ENCODE results near the gene CD226.
A peak's percentile ranks its signal among the peaks of the same experiment; 100 is the strongest.
"Not testable (repeated sequence)": the region's sequence is repeated elsewhere in the genome, so short reads cannot be mapped to it uniquely, and the experiment has no call there.

Gene CD226

DNA sequence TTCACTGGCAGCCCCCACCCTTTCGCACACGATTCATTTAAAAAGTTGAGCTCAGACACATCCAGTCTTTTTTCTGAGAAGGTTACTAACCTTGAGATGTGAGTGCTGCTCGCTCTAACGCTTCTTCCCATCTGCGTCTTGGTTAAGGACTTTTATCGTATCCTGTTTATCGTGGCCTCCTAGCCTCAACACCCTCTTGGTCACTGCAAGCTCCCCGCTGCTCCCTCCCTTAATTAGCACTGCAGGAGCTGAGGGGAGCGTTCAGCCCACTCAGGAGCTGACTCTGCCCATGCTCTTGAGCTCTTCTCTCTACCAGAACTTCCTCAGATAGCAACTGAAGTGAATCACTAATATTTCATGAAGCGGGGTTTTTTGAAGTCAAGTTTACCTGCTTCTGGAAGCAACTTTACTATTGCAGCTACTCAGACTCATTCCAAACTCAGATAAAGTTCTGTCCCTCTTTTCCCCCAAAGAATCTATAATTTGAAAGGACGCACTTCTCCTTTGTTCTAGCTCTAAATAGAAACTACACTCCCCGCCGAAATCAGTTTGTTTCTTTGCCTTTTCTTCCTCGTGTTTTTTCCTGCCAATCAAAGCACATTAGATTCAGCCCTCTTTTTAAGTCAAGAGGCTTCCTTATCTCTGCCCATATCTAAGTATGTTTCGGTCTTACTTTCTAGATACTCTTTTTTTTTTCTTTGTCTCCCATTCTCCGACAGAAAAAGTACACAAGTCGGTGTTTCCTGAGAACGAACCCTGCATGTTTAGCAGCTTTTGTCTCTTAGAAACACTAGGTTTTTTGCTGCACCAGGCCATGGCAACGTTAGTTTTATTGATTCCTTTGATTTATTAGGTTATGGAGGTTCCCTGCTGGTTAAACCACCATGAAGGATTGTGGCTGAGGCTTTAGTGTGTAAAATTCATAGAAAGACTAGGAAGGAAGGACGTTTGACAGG lies 9.3 kb upstream of the CD226 start:
- no peak for DNase-seq (ENCODE audit: low read depth in 2 of 2)

- no peak for DNase-seq (ENCODE audit: low read depth in 2 of 2)
Observed at GRCh38 chr18:69956057-69956456, 8.4 kb upstream of the CD226 start.

GRCh38 chr18:69954719-69955480 lies 7.2 kb upstream of the CD226 start:
- DNase-seq (ENCODE audit: low read depth in 2 of 2): no peak

DNA sequence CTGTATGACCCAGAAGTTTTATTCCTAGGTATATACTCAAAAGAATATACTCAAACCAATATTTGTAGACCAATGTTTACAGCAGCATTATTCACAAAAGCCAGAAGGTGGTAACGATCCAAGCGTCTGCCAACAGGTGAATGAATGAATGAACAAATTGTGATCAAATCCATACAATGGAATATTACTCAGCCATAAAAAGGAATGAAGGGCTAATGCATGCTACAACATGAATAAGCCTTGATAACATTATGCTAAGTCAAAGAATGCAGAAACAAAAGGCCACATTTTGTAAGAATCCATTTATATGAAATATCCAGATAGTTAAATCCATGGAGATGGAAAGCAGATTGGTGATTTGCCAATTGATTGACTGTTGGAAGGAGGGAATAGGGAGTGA lies 5.5 kb upstream of the CD226 start:
- DNase-seq (ENCODE audit: low read depth in 2 of 2): no peak

DNA sequence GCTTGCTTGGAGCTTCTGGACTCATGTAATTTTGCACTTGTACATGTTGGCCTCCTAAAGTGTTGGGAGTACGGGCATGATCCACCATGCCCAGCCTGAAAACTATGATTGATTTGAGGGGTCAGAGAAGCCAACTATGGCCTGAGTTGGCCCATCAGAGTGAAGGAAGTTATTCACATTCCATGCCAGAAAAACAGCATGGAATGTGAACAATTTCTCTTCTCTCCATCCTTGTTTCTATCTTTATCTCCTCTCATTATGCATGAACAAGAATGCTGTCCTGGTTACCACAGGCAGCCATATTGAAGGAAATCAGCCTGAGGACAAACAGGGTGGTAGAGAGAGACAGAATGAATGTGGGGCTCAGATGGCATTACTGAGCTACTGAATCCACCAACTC lies 3.5 kb upstream of the CD226 start:
- no peak for DNase-seq (ENCODE audit: low read depth in 2 of 2)

- DNase-seq (ENCODE audit: low read depth in 2 of 2): no peak
Observed at GRCh38 chr18:69949538-69949936, 1.9 kb upstream of the CD226 start.

- DNase-seq (ENCODE audit: low read depth in 2 of 2): no peak
Observed at GRCh38 chr18:69948919-69949537, 1.4 kb upstream of the CD226 start.

GRCh38 chr18:69948256-69948655 lies 583 bp upstream of the CD226 start:
- DNase-seq (ENCODE audit: low read depth in 2 of 2): no peak

GRCh38 chr18:69946608-69947155 lies 991 bp downstream of the CD226 start:
- no peak for DNase-seq (ENCODE audit: low read depth in 2 of 2)

GRCh38 chr18:69945220-69946114 lies 2.2 kb downstream of the CD226 start:
- DNase-seq (ENCODE audit: low read depth in 2 of 2): no peak

DNA sequence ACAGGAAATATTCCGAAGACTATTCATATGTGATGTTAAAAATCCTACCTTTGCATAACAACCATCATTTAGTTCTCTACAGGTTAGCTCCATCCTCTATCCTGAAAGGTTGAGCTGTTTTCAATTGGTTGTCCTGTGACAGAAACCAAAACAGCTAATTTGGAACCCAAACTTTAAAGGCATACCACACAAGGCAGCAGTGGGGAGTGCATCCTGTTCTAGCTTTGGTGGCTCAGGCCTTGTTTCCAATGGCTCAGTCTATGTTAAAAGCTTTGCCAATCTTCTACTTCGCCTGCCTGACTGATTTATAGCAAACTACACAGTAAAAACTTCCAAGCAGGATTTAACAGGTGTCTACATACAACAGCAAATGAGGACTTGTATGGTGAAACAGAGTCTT lies 3.2 kb downstream of the CD226 start:
- DNase-seq (ENCODE audit: low read depth in 2 of 2): no peak

DNA sequence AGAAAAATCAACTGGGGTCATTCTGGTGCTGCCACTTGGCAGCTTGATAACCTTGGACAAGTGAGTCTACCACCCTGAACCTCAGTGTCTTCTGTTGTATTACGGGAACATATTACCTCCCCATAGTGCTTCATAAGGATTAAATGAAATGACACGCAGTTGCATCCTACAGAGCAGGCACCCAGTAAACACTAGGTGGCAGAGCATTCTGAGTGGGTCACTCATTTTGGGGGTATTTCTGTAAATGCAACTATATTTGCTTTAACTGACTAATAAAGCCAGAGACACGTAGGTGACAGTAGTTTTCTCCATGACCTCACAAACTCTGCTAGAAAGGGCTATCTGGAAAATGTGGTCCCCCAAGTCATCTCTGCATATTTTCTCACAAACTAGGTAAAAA lies 4.7 kb downstream of the CD226 start:
- DNase-seq (ENCODE audit: low read depth in 2 of 2): no peak

GRCh38 chr18:69941183-69941582 lies 6.5 kb downstream of the CD226 start:
- DNase-seq (ENCODE audit: low read depth in 2 of 2): no peak

- not testable (repeated sequence) for DNase-seq (ENCODE audit: low read depth in 2 of 2)
Observed at GRCh38 chr18:69939812-69940211, 7.9 kb downstream of the CD226 start.

GRCh38 chr18:69936191-69936558 lies 11.5 kb downstream of the CD226 start:
- DNase-seq (ENCODE audit: low read depth in 2 of 2): no peak

GRCh38 chr18:69935319-69936190 lies 12.1 kb downstream of the CD226 start:
- peak; percentile 70 to 86 for DNase-seq (ENCODE audit: low read depth in 2 of 2)

DNA sequence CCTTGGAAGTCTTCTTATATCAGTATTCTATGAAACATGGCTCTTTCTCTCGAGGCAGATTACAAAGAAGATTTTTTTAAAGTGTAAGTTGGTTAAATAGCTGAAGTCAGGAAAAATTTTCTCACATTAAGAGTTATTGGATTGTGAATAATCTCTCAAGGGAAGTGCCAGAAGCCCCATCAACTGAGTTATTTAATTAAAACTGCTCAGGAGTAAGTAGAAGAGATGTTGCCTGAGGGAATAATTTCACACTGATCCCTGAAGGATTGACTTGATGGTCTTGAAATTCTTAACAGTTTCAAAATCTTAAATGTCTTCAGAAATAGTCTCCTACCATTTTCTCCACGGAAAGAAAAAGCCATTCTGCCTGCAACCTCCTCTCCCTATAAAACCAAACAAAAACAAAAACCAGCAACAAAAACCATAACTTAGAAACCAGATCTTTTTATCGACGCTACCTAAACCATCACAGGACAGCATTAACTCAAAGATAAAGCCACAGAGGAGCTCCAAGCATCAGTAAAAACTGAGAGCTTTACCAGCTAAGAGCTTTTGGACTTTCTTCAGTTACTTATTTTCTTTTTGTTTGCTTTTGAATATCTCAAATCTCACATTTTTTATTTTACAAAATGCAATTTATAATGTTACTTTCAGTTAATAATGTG lies 12.9 kb downstream of the CD226 start:
- no peak for DNase-seq (ENCODE audit: low read depth in 2 of 2)

DNA sequence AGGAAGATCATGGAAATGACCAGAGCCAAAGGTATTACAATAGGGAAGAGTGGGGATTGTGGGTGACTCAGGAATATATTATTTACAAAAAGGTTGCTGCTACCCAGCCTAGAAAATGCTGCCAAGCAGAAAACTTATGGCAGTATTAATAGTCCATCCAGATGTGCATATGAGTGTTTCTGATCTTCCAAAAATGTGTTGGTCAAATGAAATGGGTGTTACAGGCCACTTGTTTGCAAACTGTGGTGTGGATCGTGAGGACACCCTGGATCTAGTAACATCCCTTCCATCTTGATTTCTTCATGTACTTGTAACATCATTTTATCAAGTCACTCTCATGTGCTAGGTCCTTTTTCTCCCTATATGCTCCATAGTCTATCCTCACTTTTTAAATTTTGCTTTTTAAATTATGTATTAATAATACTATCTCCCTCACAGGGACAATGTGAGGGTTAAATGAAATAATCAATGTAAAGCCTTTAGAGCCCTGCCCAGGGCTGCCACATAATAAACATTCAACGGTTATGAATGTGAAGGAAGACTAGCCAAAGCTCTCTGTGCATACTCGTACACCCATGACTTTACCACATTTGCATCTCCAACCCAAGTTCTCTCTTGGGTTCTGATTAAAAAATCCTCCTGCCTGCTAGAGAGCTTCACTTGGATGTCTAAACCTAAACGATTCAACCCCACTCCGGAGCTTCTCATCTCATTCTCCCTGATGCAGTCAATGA lies 18.5 kb downstream of the CD226 start:
- no peak for DNase-seq (ENCODE audit: low read depth in 2 of 2)

DNA sequence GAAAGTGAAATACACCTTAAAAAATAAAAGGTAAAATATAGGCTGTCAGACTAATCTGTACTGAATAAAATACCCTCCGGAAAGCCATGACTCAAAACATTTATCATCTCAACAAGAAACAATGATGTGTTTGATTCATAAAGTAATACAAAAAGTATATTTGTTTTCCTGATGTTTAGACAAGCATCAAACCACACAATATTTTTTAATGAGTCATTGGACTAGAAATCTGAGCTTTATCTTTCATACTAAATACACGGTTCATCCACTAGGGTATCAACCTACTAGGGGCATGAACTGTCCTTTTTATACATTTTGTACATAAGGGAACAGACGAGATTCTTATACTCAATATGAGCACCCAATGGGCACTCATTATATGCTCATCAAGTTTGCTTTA lies 31.3 kb downstream of the CD226 start:
- DNase-seq (ENCODE audit: low read depth in 2 of 2): no peak

All from activated CD8-positive, alpha-beta memory T cell treated with anti-CD3 and anti-CD28 coated beads for 4 hours (primary cell).